Retinal pigment epithelial cell (primary cell): ENCODE data around the gene POPDC2.
"Not testable (repeated sequence)": the region's sequence is repeated elsewhere in the genome, so short reads cannot be mapped to it uniquely, and the experiment has no call there.

Source experiments
- DNase-seq: peaks from one replicate; pipeline ENCODE4 v3.0.0-alpha.2; 2010; ENCODE audit warnings: low read depth
- H3K4me3 ChIP-seq: 2 replicates; pipeline ENCODE4 v1.5.1; 2011; ENCODE audit warnings: mild to moderate bottlenecking, low read length, control low read depth, moderate library complexity
- TF ChIP-seq, protein P1 (sequence below): conservative IDR thresholded peaks from 2 replicates; pipeline ENCODE4 v1.5.1; 2011; ENCODE audit warnings: low read depth, low read length, control low read depth, inconsistent platforms

Gene POPDC2

GRCh38 chr3:119600732-119601131 lies 59.7 kb downstream of the POPDC2 start:
- TF ChIP-seq, protein P1, sequence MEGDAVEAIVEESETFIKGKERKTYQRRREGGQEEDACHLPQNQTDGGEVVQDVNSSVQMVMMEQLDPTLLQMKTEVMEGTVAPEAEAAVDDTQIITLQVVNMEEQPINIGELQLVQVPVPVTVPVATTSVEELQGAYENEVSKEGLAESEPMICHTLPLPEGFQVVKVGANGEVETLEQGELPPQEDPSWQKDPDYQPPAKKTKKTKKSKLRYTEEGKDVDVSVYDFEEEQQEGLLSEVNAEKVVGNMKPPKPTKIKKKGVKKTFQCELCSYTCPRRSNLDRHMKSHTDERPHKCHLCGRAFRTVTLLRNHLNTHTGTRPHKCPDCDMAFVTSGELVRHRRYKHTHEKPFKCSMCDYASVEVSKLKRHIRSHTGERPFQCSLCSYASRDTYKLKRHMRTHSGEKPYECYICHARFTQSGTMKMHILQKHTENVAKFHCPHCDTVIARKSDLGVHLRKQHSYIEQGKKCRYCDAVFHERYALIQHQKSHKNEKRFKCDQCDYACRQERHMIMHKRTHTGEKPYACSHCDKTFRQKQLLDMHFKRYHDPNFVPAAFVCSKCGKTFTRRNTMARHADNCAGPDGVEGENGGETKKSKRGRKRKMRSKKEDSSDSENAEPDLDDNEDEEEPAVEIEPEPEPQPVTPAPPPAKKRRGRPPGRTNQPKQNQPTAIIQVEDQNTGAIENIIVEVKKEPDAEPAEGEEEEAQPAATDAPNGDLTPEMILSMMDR: peak; percentile 49
- H3K4me3 ChIP-seq: no peak overlapping the region
- DNase-seq: no peak

DNA sequence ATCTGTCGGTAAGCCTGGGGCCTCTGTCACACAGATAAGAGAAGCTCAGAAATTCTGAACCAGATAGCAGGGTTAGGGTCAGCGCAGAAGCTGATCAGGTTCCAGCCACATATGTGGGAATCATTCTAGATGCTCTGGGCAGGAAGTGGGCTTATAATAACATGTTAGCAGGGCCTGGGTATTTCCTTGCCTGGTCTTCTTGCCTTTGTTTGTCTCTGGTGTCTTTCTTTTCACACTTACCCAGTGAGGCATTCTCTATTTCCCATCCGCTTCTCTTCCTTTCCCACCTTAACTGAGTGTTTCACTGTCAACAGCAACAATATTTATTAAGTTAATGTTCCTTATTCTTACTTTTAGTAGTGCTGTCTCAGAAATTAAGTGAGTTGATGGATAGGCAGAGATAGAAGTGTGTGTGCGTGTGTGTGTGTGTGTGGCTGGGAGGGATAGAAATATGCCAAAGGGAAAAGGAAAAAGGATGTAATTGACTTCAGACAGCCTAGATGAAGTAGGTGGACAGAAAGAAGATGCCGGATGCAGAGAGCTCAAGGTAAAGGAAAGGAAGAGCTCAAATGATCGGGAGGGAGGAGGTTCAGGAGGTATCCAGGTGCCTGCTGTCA lies 60.7 kb downstream of the POPDC2 start:
- TF ChIP-seq, protein P1: no peak

DNA sequence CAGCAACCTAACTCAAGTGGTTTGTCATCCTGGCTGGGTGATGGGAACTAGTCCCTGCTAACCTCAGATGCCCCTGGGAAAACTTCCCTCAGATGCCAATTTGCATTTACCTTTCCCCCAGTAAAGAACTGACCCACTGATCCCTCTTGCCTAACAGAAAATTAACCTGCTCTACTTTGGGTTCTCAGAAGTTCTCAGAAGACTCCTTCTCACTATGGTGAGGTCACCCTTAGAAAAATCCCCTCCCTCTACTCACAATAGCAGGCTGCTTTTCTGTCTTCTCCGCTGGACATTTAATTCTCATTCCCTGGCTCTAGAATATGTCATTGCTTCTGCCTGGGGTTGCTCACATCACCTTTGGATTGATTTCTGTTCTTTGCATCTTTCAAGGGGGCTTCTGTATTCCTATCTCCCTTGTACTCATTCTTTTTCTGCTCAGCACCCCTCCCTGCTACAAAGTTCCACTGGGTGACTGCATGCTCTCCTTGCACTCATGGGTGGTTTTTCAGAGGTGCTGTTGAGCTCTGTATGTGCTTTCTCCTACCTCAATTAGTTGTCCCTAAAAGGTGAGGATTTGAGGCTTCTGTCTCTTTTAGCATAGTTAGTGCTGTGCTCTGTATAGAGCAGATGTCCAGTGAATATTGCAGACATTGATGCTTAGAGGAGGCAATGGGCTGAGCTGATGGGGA lies 61.8 kb downstream of the POPDC2 start:
- no peak overlapping the region for H3K4me3 ChIP-seq
- TF ChIP-seq, protein P1: no peak
- no peak for DNase-seq

More for the DNA sequence above, 60.7 kb downstream of the POPDC2 start:
- DNase-seq: no peak
- H3K4me3 ChIP-seq: no peak overlapping the region

GRCh38 chr3:119597548-119598288 lies 62.7 kb downstream of the POPDC2 start, which contains the start of gene PLA1A:
TSS of gene PLA1A (plus strand) at chr3:119597885. CDS start at chr3:119597914, 29 bp downstream.
- TF ChIP-seq, protein P1: no peak
- H3K4me3 ChIP-seq: no peak within 1 kb of the TSS
- no peak for DNase-seq

DNA sequence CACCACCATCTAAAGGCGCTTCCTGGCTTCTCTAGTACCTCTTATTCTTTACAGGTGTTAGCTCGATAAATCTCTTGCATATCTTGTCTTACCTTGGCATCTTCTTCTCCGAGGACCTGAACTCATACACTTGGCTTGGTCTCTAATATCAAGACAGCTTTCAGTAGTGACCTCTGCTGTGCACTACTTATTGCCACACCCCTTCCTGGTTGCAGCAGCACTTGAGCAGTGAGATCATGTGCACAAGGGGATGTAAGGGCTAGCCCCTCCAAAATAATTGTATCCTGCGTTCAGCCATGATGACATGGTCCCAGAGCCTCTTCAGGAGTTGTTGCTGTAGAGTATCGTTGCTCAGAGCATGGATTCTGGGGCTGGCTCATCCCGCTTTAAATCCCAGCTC lies 64.0 kb downstream of the POPDC2 start:
- no peak for DNase-seq
- H3K4me3 ChIP-seq: no peak overlapping the region
- TF ChIP-seq, protein P1: no peak

DNA sequence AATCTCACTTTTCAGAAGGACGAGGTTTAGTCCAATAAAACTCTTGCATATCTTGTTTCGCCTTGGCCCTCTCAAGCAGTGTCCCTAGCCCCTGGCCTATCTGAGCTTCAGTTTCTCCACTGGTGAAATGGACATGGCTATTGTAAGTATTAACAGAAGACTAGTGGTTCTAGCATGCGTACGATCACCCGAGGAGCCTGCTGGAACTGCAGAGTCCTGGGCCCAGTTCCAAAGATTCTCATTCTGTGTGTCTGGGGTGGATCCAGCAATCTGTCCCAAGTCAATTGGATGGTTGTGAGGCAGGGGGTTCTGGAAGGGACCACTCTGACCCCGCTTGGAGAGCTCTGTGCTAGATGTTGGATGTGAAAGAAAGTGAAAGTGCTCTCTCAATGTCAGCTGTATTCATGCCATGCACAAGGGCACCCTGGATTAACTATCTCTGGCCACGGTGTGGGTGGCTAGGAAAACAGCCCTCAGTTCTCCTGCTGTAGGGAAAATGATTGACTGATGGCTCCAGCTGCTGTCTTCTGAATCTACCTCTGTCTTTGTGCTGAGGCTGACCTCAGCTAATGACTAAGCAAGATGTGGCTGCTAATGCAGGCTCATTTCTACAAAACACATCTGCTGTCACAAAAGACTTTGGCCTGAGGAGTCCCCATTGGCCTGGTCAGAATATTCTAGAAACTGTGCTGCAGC lies 64.6 kb downstream of the POPDC2 start:
- TF ChIP-seq, protein P1: no peak
- H3K4me3 ChIP-seq: no peak overlapping the region
- DNase-seq: no peak

- DNase-seq, H3K4me3 ChIP-seq: not testable (repeated sequence)
Measured at GRCh38 chr3:119594929-119595328, 65.5 kb downstream of the POPDC2 start.
